Adrenal gland (tissue), 12 donors: ENCODE measurements around the gene GPD1. TPM values are rescaled to one million over a fixed set of nuclear protein-coding genes. Genes with fewer than 3 reads are reported as not detected.
"Not testable (repeated sequence)": the region's sequence is repeated elsewhere in the genome, so short reads cannot be mapped to it uniquely, and the experiment has no call there.

Source experiments
- DNase-seq, 7 donors: peaks; one replicate each; pipeline ENCODE4 v3.0.0-alpha.2; 2019 to 2020
- H3K27ac ChIP-seq, 5 donors: fragments of 200-600 bp; sonication (generic) in 4 of 5; 1 replicate in 3 of 5; 2 replicates in 2 of 5; pipeline versions ENCODE4 v1.5.1 to v1.8.0; 2016 to 2020; ENCODE audit warnings: mild to moderate bottlenecking in 1 of 5
- H3K27me3 ChIP-seq: fragments of 200-600 bp; 2 replicates; pipeline ENCODE4 v1.8.0; 2021
- H3K36me3 ChIP-seq, 2 donors: fragments of 200-600 bp; replicated peaks in 1 of 2; 1 replicate in 1 of 2; 2 replicates in 1 of 2; pipeline versions ENCODE4 v1.5.1 to v1.8.0; 2018 to 2022
- H3K4me1 ChIP-seq, 2 donors: fragments of 200-600 bp; replicated peaks in 1 of 2; 1 replicate in 1 of 2; 2 replicates in 1 of 2; pipeline versions ENCODE4 v1.5.1 to v1.8.0; 2018 to 2021
- H3K4me3 ChIP-seq, 4 donors: fragments of 200-600 bp; sonication (generic) in 3 of 4; one replicate each; pipeline ENCODE4 v1.5.1; 2016 to 2018
- H3K9me3 ChIP-seq, 3 donors: fragments of 200-600 bp; sonication (generic) in 1 of 3; replicated peaks in 1 of 3; 1 replicate in 2 of 3; 2 replicates in 1 of 3; pipeline versions ENCODE4 v1.5.1 to v1.8.0; 2016 to 2021
- CTCF ChIP-seq, 6 experiments: fragments of 450-650 bp in 4 of 6; fragments of 200-600 bp in 2 of 6; sonication (generic) in 1 of 6; IDR thresholded peaks; 1 replicate in 5 of 6; 2 replicates in 1 of 6; pipeline versions ENCODE4 v1.5.1 to v1.8.0; 2016 to 2021; ENCODE audit warnings: antibody characterized with exemption in 6 of 6, mild to moderate bottlenecking in 2 of 6, moderate library complexity in 1 of 6
- POLR2A ChIP-seq, 2 donors: fragments of 450-650 bp; IDR thresholded peaks; one replicate each; pipeline ENCODE4 v1.6.1; 2017; ENCODE audit warnings: antibody characterized with exemption in 2 of 2, mild to moderate bottlenecking in 2 of 2, moderate library complexity in 1 of 2
- WGBS, 4 donors: extraction: QIAGEN DNeasy Blood & Tissue Kit in 2 of 4; methylation state at CpG; one replicate each; pipeline versions ENCODE4 v1.1.5 to v1.1.7; 2013 to 2017; 5-methylcytosine and 5-hydroxymethylcytosine counted together
- intact Hi-C, 2 donors: fragments of 100-400 bp; cut with DNase I; formaldehyde crosslinking; loops; one replicate each; pipeline versions ENCODE4 v1.14.1 to v1.15.0; 2022 to 2023
- polyA plus RNA-seq, 3 donors: library from polyadenylated mRNA; stranded (reverse); fragments of 200-250 nt in 2 of 3; fragments of 350-450 nt in 1 of 3; fragmentation: Illumina TruSeq in 1 of 3; extraction: RNeasy Lipid Tissue Mini Kit (QIAGEN cat#74804) in 1 of 3; gene quantifications; one replicate each; pipeline ENCODE4 v1.2.3, GENCODE V29; 2013 to 2014
- total RNA-seq, 9 donors: library from RNA; depleted of rRNA in 4 of 9; stranded (reverse); fragments of >200 nt in 4 of 9; fragments of 120-200 nt in 1 of 9; fragmentation: NEBNext Ultra II Directional in 1 of 9; extraction: Animal tissue kit (Norgen Biotek cat#: 25700) in 1 of 9; gene quantifications; one replicate each; pipeline versions ENCODE4 v1.1.0 to v1.2.4, GENCODE V29; 2013 to 2023
- donor health status: healthy with polysubstance abuse.
- donor health status: Bipolar disorder and iron deficiency.
- donor health status: DM: yes; HTN: yes; CAD: no.
- donor health status: DM: no; HTN: no; CAD: no.
- donor health status: DM: no; HTN: no; CAD: no.
- donor health status: DM: yes; HTN: yes; CAD: no.

Gene GPD1
- total and polyA plus RNA-seq, 12 donors: 0.43 to 36.9 (median 2.6) TPM

- intact Hi-C loops: no loop called here
- H3K27me3 ChIP-seq: no peaks in the 10 kb centered on the region
- no peak for DNase-seq
- WGBS, 4 donors: 64 to 74% (median 67%) methylated on average over 1 of the region's 1 CpG
- peaks cover 5% of the 10 kb centered on the region in 2 donors for H3K4me1 ChIP-seq
- TF ChIP-seq CTCF (IDR thresholded peaks at IDR 0.05) (no peak), POLR2A (IDR thresholded peaks at IDR 0.05) (no peak)
- no peaks in the 10 kb centered on the region for H3K9me3 ChIP-seq
- H3K27ac ChIP-seq: no peak overlapping the region
- no peaks in the 10 kb centered on the region for H3K36me3 ChIP-seq
- no peak overlapping the region for H3K4me3 ChIP-seq
These were observed 47.4 kb downstream of the GPD1 start for GRCh38 chr12:50151047-50151687.

GRCh38 chr12:50154947-50155346 is 51.1 kb downstream of the GPD1 start:
- H3K9me3 ChIP-seq, H3K27me3 ChIP-seq, H3K4me3 ChIP-seq, DNase-seq, H3K4me1 ChIP-seq, H3K27ac ChIP-seq, intact Hi-C loops, H3K36me3 ChIP-seq: not testable (repeated sequence)
- WGBS, 4 donors: 85 to 95% (median 91%) methylated on average over 5 of the region's 5 CpGs

GRCh38 chr12:50156641-50157040 is 52.8 kb downstream of the GPD1 start:
- no peaks in the 10 kb centered on the region for H3K9me3 ChIP-seq
- H3K27ac ChIP-seq: no peak overlapping the region
- H3K4me3 ChIP-seq: no peak overlapping the region
- H3K4me1 ChIP-seq: peaks cover 0 to 6% of the 10 kb centered on the region in 2 donors
- DNase-seq: no peak
- no peaks in the 10 kb centered on the region for H3K27me3 ChIP-seq
- intact Hi-C loops: no loop called here
- no peaks in the 10 kb centered on the region for H3K36me3 ChIP-seq
- TF ChIP-seq CTCF (IDR thresholded peaks at IDR 0.05) (no peak), POLR2A (IDR thresholded peaks at IDR 0.05) (no peak)

- intact Hi-C loops: no loop called here
- H3K4me3 ChIP-seq: no peak overlapping the region
- no peaks in the 10 kb centered on the region for H3K36me3 ChIP-seq
- TF ChIP-seq CTCF (IDR thresholded peaks at IDR 0.05) (no peak), POLR2A (IDR thresholded peaks at IDR 0.05) (no peak)
- no peak for DNase-seq
- WGBS, 4 donors: 88 to 96% (median 93%) methylated on average over 2 of the region's 2 CpGs
- no peaks in the 10 kb centered on the region for H3K27me3 ChIP-seq
- H3K27ac ChIP-seq: no peak overlapping the region
- H3K9me3 ChIP-seq: no peaks in the 10 kb centered on the region
- peaks cover 0 to 6% of the 10 kb centered on the region in 2 donors for H3K4me1 ChIP-seq
These were observed 53.5 kb downstream of the GPD1 start for GRCh38 chr12:50157259-50157658.

GRCh38 chr12:50160643-50161042 is 56.8 kb downstream of the GPD1 start:
- no peaks in the 10 kb centered on the region for H3K27me3 ChIP-seq
- H3K4me3 ChIP-seq: no peak overlapping the region
- DNase-seq: no peak
- intact Hi-C loops: no loop called here
- H3K36me3 ChIP-seq: no peaks in the 10 kb centered on the region
- no peaks in the 10 kb centered on the region for H3K9me3 ChIP-seq
- peaks cover 0 to 10% of the 10 kb centered on the region in 2 donors for H3K4me1 ChIP-seq
- H3K27ac ChIP-seq: no peak overlapping the region
- TF ChIP-seq POLR2A (IDR thresholded peaks at IDR 0.05) (no peak), CTCF (IDR thresholded peaks at IDR 0.05) (no peak)
